GM12891 (cell line): Measurements from ENCODE around the gene BBS1.

Experiments
- POLR2A ChIP-seq: IDR thresholded peaks from 2 replicates; pipeline ENCODE4 v1.6.1; 2011; ENCODE audit warnings: low read depth, low read length, control low read depth
- POLR2AphosphoS5 ChIP-seq: IDR thresholded peaks from 2 replicates; pipeline ENCODE4 v1.6.1; 2011; ENCODE audit warnings: low read depth, low read length, control low read depth

DNA sequence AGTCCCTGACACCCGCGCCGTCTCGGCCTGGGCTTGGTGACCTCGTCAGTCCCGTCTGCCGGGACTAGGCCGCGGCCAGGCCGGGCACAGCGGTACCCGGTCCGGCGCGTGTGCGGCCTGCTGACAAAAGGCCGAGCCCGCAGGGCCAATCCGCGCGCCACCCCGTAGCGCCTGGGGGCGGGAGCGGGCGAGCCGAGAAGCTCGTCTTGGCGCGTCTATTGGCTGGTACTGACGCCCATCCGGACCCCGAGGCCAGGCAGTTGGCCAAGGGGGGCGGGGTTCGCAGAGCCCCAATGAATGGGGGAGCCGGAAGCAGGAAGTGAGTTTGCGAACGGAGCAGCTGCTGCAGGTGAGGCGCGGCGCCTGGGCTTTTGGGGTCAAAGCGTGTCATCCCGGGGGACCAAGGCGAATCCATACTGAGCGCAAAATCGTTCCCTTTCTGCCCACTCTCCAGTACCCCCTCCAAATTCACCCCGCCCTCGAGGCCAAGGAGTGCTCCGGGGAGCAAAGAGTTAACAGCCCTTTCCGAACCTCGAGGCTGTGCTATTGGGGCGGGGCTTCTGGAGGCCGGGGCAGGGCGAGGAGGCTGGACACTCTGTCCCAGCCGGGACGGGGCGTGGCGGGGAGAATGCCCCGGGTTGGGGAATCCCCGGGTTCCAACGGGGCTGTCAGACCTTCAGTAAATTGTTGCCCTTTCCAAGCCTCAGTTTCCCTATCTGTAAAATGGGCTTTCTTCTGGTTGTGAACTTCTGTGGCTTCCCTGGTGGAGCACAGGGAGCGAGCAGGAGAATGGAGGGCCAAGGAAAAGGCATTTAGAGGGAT is 30.1 kb upstream of the BBS1 start, which contains the start of gene DPP3:
- peak; percentile 92 for TF ChIP-seq POLR2A
- peak; percentile 88 for TF ChIP-seq POLR2AphosphoS5
